GM12878 (cell line): Measurements from ENCODE around the gene PDGFB. TPM values are rescaled to one million over a fixed set of nuclear protein-coding genes. Genes with fewer than 3 reads are reported as not detected.

ENCODE experiments used
- ATAC-seq: fragments of 200-7000 bp; cut with Tn5 transposase; 3 replicates; pipeline ENCODE4 v1.9.1; 2020; ENCODE audit warnings: mild to moderate bottlenecking, moderate library complexity
- BruUV-seq: library from RNA; stranded (reverse); fragments of 400-500 nt; replicated peaks from 2 replicates; lab custom pipeline; 2021; lab: Mats Ljungman, UMichigan
- CTCF ChIA-PET: fragments of 300-600 bp; sonication (Branson Sonifier 250); formaldehyde crosslinking; extraction: SDS; loops from one replicate; lab custom pipeline; 2021; ENCODE audit warnings: inconsistent platforms; lab: Yijun Ruan, JAX
- POLR2A ChIA-PET: fragments of 350-600 bp; formaldehyde crosslinking; extraction: SDS; loops from one replicate; lab custom pipeline; 2021; ENCODE audit warnings: inconsistent platforms; lab: Charles Lee
- RAD21 ChIA-PET: fragments of 300-600 bp; sonication (Branson Sonifier 250); formaldehyde crosslinking; loops from one replicate; lab custom pipeline; 2023; ENCODE audit warnings: antibody characterized with exemption; ENCODE audit not compliant: unreplicated experiment; lab: Charles Lee
- SMC1A ChIA-PET: fragments of 300-600 bp; sonication (Branson Sonifier 250); formaldehyde crosslinking; loops from one replicate; lab custom pipeline; 2023; ENCODE audit not compliant: unreplicated experiment, uncharacterized antibody; lab: Charles Lee
- DNase-seq: peaks from one replicate; pipeline ENCODE4 v3.0.0-alpha.2; 2011; ENCODE audit warnings: low read depth, low spot score
- FAIRE-seq: peaks from 3 replicates; lab custom pipeline; 2011; peaks lifted over from hg19 to GRCh38; lab: Jason Lieb, UNC
- H2AFZ ChIP-seq: 2 replicates; pipeline ENCODE4 v1.6.0; 2011; ENCODE audit warnings: low read depth, low read length, control low read depth; ENCODE audit not compliant: control insufficient read depth
- H3K27ac ChIP-seq: 2 replicates; pipeline ENCODE4 v1.5.1; 2011; ENCODE audit warnings: control low read depth; ENCODE audit not compliant: control insufficient read depth, insufficient read depth
- H3K27me3 ChIP-seq, 2 experiments: replicated peaks in 1 of 2; 2 replicates each; pipeline versions ENCODE4 v1.6.0 to v1.6.1; 2011; ENCODE audit warnings: low read length in 1 of 2; ENCODE audit not compliant: control insufficient read depth in 2 of 2, insufficient read depth in 2 of 2
- H3K36me3 ChIP-seq, 2 experiments: 2 replicates each; pipeline ENCODE4 v1.5.1; 2011; ENCODE audit warnings: low read length in 1 of 2; ENCODE audit not compliant: control insufficient read depth in 2 of 2, insufficient read depth in 2 of 2
- H3K4me1 ChIP-seq: 2 replicates; pipeline ENCODE4 v1.6.1; 2011; ENCODE audit warnings: mild to moderate bottlenecking, low read length, moderate library complexity, mixed read lengths; ENCODE audit not compliant: control insufficient read depth, insufficient read depth
- H3K4me2 ChIP-seq: 2 replicates; pipeline ENCODE4 v1.6.0; 2011; ENCODE audit warnings: control low read depth; ENCODE audit not compliant: control insufficient read depth, insufficient read depth
- H3K4me3 ChIP-seq: fragments of 200-600 bp; sonication (generic); 2 replicates; pipeline ENCODE4 v1.5.1; 2016
- H3K79me2 ChIP-seq: 2 replicates; pipeline ENCODE4 v1.6.0; 2011; ENCODE audit warnings: low read length; ENCODE audit not compliant: control insufficient read depth, insufficient read depth
- H3K9ac ChIP-seq: 2 replicates; pipeline ENCODE4 v1.8.0; 2011; ENCODE audit warnings: low read length, control low read depth, mixed read lengths; ENCODE audit not compliant: control insufficient read depth, insufficient read depth
- H3K9me3 ChIP-seq: replicated peaks from 3 replicates; pipeline ENCODE4 v1.5.1; 2011; ENCODE audit warnings: mild to moderate bottlenecking, low read length; ENCODE audit not compliant: control insufficient read depth, insufficient read depth
- H4K20me1 ChIP-seq: 2 replicates; pipeline ENCODE4 v1.6.0; 2011; ENCODE audit not compliant: control insufficient read depth, insufficient read depth
- GATAD2B ChIP-seq: fragments of 450-650 bp; conservative IDR thresholded peaks from 2 replicates; pipeline ENCODE4 v1.6.1; 2017; ENCODE audit warnings: low read depth, mild to moderate bottlenecking, moderate library complexity
- HDAC2 ChIP-seq: fragments of 200-600 bp; sonication (generic); IDR thresholded peaks from 2 replicates; pipeline ENCODE4 v1.6.1; 2017
- IKZF2 ChIP-seq, 2 experiments: fragments of 450-650 bp; IDR thresholded peaks; 2 replicates each; pipeline ENCODE4 v1.6.1; 2017; ENCODE audit warnings: mild to moderate bottlenecking in 2 of 2, moderate library complexity in 2 of 2
- JUNB ChIP-seq: IDR thresholded peaks from 2 replicates; pipeline ENCODE4 v1.6.1; 2016; ENCODE audit warnings: antibody characterized with exemption, mild to moderate bottlenecking
- MYC ChIP-seq: IDR thresholded peaks from 2 replicates; pipeline ENCODE4 v1.6.1; 2011; ENCODE audit warnings: mild to moderate bottlenecking, low read length, moderate library complexity, inconsistent platforms; ENCODE audit not compliant: insufficient read depth, insufficient replicate concordance, insufficient read length, severe bottlenecking
- NFXL1 ChIP-seq: fragments of 450-650 bp; IDR thresholded peaks from 2 replicates; pipeline ENCODE4 v1.6.1; 2017; ENCODE audit warnings: antibody characterized with exemption, mild to moderate bottlenecking, borderline replicate concordance
- SPI1 ChIP-seq: IDR thresholded peaks from 2 replicates; pipeline ENCODE4 v1.6.1; 2011; ENCODE audit warnings: low read depth, mild to moderate bottlenecking, low read length, moderate library complexity, borderline replicate concordance; ENCODE audit not compliant: insufficient read depth
- STAT3 ChIP-seq: IDR thresholded peaks from 2 replicates; pipeline ENCODE4 v1.6.1; 2011; ENCODE audit warnings: low read depth, low read length, improper control_type of control experiment
- TAF1 ChIP-seq: IDR thresholded peaks from 2 replicates; pipeline ENCODE4 v1.6.1; 2011; ENCODE audit warnings: mild to moderate bottlenecking, low read depth, low read length, borderline replicate concordance
- TCF7 ChIP-seq: IDR thresholded peaks from 2 replicates; pipeline ENCODE4 v1.6.1; 2014; ENCODE audit warnings: antibody characterized with exemption, borderline replicate concordance
- YY1 ChIP-seq: IDR thresholded peaks from 2 replicates; pipeline ENCODE4 v1.6.1; 2011; ENCODE audit warnings: low read depth, mild to moderate bottlenecking, low read length
- WGBS: methylation state at CpG from one replicate; pipeline ENCODE4 v1.1.6; 2016; ENCODE audit warnings: low lambda C conversion rate; ENCODE audit not compliant: insufficient replicate concordance, insufficient coverage; ENCODE audit errors: missing lambda C conversion rate; 5-methylcytosine and 5-hydroxymethylcytosine counted together
- in situ Hi-C: fragments of 300-500 bp; cut with MboI; formaldehyde crosslinking; loops from 9 replicates; pipeline ENCODE4 v1.14.3; 2018; ENCODE audit warnings: mixed read lengths
- intact Hi-C: fragments of 100-400 bp; cut with micrococcal nuclease; formaldehyde crosslinking; loops from one replicate; pipeline ENCODE4 v1.14.2; 2022; ENCODE audit not compliant: unreplicated experiment
- polyA plus RNA-seq, 11 experiments: library from polyadenylated mRNA; depleted of rRNA in 4 of 11; unstranded in 6 of 11; stranded (reverse) in 5 of 11; fragments of >200 nt; fragmentation: Nextera tagmentation in 4 of 11; fragmentation: Illumina TruSeq in 1 of 11; extraction: Ambion mirVana in 4 of 11; extraction: Trizol in 1 of 11; gene quantifications; 1 replicate in 1 of 11; 2 replicates in 10 of 11; pipeline versions ENCODE4 v1.2.1 to v1.2.3, GENCODE V29; 2011 to 2016; ENCODE audit warnings: inconsistent platforms in 2 of 11, missing spikeins in 2 of 11, low read depth in 1 of 11
- total RNA-seq, 4 experiments: library from RNA; depleted of rRNA in 3 of 4; stranded (reverse); fragments of >200 nt in 3 of 4; fragmentation: Illumina TruSeq in 1 of 4; extraction: Trizol in 1 of 4; gene quantifications; 2 replicates each; pipeline versions ENCODE4 v1.2.1 to v1.2.3, GENCODE V29; 2013 to 2021
- TF ChIP-seq, protein P1 (sequence below): fragments of 450-650 bp; IDR thresholded peaks from 2 replicates; pipeline ENCODE4 v1.6.1; 2016; ENCODE audit warnings: mild to moderate bottlenecking
- TF ChIP-seq, protein P2 (sequence below): fragments of 450-650 bp; IDR thresholded peaks from 2 replicates; pipeline ENCODE4 v1.6.1; 2018; ENCODE audit warnings: mild to moderate bottlenecking, low read depth, moderate library complexity; ENCODE audit not compliant: partially characterized antibody
- TF ChIP-seq, protein P3 (sequence below): fragments of 450-650 bp; formaldehyde crosslinking; IDR thresholded peaks from 2 replicates; pipeline ENCODE4 v1.5.0; 2022; ENCODE audit warnings: mild to moderate bottlenecking, missing genetic modification characterization
- TF ChIP-seq, protein P4 (sequence below): fragments of 450-650 bp; IDR thresholded peaks from 2 replicates; pipeline ENCODE4 v1.6.1; 2017; ENCODE audit warnings: mild to moderate bottlenecking, low read depth, inconsistent platforms; ENCODE audit not compliant: poor library complexity, severe bottlenecking

Gene PDGFB
- total and polyA plus RNA-seq, 10 of the 15 experiments (the other 5 are each of a cell fraction or from before 2014, with no cell fraction given), result 0.13 to 1.1 (median 0.56) TPM; not detected in 1

DNA sequence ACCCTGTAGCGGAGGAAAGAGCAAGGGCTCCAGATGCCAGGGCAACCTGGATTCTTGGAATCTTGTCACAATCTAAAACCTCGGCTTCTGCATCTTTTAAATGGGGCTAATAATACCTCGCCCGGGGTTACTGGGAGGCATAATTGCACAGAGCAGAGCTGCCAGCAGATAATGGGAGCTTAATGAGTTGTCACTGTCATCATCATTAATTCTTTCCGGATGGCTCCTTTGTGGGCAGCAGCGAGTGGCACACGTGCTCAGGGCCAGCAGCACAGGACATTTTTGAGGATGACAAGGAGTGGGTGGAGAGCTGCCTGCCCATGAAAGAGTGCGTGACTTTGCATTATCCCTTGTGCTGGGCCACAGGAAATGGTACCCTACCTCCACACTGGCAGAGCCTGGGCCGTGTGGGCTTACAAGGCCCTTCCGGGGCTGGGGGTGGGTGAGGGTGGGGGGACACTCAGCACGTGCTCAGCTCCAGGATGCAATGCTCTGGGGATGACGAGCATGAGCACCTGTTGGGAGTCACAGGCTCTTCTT, 5.7 kb downstream of the PDGFB start:
- no peak for FAIRE-seq
- 67% methylated on average over 11 of the region's 12 CpGs for WGBS
- in situ Hi-C loops (no loop called here), intact Hi-C loops (no loop called here)
- Histone ChIP-seq H3K9me3 (no peaks in the 10 kb centered on the region), H3K27me3 (peaks cover 11 to 13% of the 10 kb centered on the region in 2 experiments), H3K9ac (no peak overlapping the region), H3K4me2 (no peak overlapping the region), H3K4me1 (peaks cover 29% of the 10 kb centered on the region), H3K4me3 (no peak overlapping the region), H3K79me2 (no peaks in the 10 kb centered on the region), H4K20me1 (no peaks in the 10 kb centered on the region), H3K27ac (no peak overlapping the region), H2AFZ (no peak overlapping the region), H3K36me3 (no peaks in the 10 kb centered on the region)
- no TSS peak for BruUV-seq
- DNase-seq, result no peak
- ChIA-PET RAD21 (no interaction called here), POLR2A (interaction anchor here (0.6 kb wide), 1 partner anchor 18 kb away, joined by 3 read pairs; no protein-coding TSS in a partner anchor), CTCF (no interaction called here), SMC1A (no interaction called here)
- no peak for ATAC-seq
- TF ChIP-seq MYC (no peak), YY1 (no peak), SPI1 (no peak), GATAD2B (no peak), JUNB (no peak), NFXL1 (no peak), IKZF2 (IDR thresholded peaks at IDR 0.05) (no peak), TCF7 (no peak), HDAC2 (no peak), STAT3 (no peak), TAF1 (no peak)
- TF ChIP-seq, protein P1, sequence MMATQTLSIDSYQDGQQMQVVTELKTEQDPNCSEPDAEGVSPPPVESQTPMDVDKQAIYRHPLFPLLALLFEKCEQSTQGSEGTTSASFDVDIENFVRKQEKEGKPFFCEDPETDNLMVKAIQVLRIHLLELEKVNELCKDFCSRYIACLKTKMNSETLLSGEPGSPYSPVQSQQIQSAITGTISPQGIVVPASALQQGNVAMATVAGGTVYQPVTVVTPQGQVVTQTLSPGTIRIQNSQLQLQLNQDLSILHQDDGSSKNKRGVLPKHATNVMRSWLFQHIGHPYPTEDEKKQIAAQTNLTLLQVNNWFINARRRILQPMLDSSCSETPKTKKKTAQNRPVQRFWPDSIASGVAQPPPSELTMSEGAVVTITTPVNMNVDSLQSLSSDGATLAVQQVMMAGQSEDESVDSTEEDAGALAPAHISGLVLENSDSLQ, result no peak
- TF ChIP-seq, protein P2, sequence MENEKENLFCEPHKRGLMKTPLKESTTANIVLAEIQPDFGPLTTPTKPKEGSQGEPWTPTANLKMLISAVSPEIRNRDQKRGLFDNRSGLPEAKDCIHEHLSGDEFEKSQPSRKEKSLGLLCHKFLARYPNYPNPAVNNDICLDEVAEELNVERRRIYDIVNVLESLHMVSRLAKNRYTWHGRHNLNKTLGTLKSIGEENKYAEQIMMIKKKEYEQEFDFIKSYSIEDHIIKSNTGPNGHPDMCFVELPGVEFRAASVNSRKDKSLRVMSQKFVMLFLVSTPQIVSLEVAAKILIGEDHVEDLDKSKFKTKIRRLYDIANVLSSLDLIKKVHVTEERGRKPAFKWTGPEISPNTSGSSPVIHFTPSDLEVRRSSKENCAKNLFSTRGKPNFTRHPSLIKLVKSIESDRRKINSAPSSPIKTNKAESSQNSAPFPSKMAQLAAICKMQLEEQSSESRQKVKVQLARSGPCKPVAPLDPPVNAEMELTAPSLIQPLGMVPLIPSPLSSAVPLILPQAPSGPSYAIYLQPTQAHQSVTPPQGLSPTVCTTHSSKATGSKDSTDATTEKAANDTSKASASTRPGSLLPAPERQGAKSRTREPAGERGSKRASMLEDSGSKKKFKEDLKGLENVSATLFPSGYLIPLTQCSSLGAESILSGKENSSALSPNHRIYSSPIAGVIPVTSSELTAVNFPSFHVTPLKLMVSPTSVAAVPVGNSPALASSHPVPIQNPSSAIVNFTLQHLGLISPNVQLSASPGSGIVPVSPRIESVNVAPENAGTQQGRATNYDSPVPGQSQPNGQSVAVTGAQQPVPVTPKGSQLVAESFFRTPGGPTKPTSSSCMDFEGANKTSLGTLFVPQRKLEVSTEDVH, result no peak
- TF ChIP-seq, protein P3, sequence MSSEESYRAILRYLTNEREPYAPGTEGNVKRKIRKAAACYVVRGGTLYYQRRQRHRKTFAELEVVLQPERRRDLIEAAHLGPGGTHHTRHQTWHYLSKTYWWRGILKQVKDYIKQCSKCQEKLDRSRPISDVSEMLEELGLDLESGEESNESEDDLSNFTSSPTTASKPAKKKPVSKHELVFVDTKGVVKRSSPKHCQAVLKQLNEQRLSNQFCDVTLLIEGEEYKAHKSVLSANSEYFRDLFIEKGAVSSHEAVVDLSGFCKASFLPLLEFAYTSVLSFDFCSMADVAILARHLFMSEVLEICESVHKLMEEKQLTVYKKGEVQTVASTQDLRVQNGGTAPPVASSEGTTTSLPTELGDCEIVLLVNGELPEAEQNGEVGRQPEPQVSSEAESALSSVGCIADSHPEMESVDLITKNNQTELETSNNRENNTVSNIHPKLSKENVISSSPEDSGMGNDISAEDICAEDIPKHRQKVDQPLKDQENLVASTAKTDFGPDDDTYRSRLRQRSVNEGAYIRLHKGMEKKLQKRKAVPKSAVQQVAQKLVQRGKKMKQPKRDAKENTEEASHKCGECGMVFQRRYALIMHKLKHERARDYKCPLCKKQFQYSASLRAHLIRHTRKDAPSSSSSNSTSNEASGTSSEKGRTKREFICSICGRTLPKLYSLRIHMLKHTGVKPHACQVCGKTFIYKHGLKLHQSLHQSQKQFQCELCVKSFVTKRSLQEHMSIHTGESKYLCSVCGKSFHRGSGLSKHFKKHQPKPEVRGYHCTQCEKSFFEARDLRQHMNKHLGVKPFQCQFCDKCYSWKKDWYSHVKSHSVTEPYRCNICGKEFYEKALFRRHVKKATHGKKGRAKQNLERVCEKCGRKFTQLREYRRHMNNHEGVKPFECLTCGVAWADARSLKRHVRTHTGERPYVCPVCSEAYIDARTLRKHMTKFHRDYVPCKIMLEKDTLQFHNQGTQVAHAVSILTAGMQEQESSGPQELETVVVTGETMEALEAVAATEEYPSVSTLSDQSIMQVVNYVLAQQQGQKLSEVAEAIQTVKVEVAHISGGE (CRISPR knock-in tag), result no peak
- TF ChIP-seq, protein P4, sequence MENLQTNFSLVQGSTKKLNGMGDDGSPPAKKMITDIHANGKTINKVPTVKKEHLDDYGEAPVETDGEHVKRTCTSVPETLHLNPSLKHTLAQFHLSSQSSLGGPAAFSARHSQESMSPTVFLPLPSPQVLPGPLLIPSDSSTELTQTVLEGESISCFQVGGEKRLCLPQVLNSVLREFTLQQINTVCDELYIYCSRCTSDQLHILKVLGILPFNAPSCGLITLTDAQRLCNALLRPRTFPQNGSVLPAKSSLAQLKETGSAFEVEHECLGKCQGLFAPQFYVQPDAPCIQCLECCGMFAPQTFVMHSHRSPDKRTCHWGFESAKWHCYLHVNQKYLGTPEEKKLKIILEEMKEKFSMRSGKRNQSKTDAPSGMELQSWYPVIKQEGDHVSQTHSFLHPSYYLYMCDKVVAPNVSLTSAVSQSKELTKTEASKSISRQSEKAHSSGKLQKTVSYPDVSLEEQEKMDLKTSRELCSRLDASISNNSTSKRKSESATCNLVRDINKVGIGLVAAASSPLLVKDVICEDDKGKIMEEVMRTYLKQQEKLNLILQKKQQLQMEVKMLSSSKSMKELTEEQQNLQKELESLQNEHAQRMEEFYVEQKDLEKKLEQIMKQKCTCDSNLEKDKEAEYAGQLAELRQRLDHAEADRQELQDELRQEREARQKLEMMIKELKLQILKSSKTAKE, result no peak
